HG03354 (cell line): ENCODE measurements around the gene DAB2IP.

Experiments
- ATAC-seq: cut with Tn5 transposase; IDR thresholded peaks from one replicate; pipeline ENCODE4 v1.9.1; 2021; ENCODE audit warnings: mild to moderate bottlenecking; ENCODE audit not compliant: unreplicated experiment, poor library complexity, severe bottlenecking

Gene DAB2IP

DNA sequence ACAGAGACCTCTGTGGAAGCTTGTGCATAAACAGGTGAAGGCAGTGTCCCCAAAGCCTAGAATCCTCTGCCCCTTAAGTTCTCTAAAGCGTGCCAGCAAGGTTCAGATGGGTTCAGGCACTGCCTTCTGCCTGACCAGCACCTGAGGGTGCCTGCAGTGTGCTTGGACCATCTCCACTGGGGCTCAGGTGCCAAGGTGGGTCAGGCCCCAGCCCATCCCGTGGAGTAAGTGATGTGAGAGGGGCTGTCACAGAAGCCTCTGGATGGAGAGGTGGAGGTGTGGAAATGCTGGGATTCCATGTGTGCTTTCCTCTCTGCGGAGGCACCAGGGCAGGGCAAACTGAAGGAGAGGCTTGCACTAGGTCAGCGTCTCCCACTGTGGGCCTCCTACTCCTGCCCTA is 118.5 kb downstream of the DAB2IP start:
- ATAC-seq: no peak

DNA sequence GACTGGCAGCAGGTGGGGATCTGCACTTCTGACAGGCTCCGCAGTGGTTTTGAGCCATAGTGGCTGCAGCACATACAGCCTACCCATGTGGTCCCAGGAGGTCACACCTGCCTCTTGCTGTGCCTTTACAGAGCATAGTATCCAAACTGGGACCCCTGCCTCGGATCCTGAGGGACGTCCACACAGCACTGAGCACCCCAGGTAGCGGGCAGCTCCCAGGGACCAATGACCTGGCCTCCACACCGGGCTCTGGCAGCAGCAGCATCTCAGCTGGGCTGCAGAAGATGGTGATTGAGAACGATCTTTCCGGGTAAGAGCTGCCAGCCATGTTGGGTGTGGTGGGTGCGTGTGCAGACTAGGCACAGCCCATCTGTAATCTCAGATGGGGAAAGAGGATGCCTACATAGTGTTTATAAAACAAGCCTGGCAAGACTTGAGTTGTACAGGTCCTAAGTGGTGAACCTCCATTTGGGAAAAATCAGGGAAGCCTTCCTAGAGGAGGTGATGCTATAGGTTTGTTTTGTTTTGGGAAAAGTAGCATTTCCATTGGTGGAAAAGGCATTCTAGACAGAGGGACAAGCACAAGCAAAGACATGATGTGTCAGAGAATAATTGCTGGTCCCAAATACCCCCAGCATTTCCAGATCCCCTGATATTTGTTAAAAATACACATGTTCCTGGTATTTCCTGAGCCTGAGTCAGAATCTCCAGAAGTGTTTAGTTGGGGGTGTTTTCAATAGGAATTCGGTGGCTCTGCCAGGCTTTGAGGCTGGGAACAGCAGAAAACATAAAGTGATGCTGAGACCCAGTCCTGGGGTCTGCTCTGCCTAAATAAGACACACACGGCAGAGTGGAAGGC is 119.2 kb downstream of the DAB2IP start:
- no peak for ATAC-seq

DNA sequence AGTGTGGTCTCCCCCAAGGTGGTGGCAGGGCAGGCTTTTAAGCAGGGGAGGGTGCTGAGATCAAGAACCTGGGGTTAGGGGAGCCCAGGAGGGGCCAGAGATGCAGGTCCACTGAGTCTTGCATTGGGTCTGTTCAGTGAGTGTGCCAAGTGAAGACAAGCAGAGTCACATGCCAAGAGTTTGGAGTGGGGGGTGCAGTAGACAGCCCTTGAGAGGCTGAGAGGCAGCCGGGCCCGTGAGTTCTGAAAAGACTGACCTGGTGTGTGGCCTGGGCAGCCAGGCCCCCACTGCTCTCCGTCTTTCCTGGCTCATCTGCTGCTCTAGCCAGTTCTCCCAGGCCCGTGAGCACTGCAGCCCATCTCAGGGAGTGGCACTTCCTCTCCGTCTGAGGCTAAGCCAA is 120.0 kb downstream of the DAB2IP start:
- ATAC-seq: no peak

DNA sequence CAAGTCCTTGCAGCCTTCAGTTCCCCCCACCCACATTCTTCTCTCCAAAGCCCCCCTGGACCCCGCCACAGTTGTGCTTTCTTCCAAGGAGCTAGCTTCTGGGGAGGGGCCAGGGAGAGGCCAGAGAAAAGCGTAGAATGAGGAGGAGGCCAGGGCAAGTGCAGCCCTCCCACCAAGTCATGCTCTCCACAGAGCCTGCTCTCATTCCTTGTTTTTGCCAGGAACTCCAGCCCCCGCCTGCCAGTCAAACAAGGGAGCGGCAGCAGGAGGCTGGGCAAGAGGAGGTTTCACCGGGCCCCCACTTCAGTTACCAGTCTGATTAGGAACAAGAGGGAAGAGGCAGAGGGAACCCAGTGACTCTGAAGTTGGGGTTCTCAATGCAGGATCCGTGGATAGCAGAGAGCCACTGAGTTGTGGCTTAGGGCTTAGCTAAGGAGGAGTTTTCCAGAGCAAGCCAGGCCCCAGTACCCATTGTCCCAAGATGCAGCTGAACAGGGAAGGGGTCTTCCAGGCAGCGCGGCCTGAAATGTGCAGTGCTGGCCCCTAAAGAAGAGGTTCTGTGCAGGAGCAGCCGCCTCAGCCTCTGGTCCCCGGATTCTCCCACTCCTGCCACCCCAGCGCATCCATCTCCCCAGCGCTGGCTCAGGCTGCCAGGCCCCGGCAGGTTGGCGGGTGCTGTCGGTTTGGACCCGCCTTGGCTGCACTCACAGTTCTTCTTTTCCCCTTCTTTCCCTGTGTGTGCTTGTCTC is 120.6 kb downstream of the DAB2IP start:
- no peak for ATAC-seq

DNA sequence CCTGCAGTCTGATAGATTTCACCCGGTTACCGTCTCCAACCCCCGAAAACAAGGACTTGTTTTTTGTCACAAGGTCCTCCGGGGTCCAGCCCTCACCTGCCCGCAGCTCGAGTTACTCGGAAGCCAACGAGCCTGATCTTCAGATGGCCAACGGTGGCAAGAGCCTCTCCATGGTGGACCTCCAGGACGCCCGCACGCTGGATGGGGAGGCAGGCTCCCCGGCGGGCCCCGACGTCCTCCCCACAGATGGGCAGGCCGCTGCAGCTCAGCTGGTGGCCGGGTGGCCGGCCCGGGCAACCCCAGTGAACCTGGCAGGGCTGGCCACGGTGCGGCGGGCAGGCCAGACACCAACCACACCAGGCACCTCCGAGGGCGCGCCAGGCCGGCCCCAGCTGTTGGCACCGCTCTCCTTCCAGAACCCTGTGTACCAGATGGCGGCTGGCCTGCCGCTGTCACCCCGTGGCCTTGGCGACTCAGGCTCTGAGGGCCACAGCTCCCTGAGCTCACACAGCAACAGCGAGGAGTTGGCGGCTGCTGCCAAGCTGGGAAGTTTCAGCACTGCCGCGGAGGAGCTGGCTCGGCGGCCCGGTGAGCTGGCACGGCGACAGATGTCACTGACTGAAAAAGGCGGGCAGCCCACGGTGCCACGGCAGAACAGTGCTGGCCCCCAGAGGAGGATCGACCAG is 121.3 kb downstream of the DAB2IP start:
- no peak for ATAC-seq

DNA sequence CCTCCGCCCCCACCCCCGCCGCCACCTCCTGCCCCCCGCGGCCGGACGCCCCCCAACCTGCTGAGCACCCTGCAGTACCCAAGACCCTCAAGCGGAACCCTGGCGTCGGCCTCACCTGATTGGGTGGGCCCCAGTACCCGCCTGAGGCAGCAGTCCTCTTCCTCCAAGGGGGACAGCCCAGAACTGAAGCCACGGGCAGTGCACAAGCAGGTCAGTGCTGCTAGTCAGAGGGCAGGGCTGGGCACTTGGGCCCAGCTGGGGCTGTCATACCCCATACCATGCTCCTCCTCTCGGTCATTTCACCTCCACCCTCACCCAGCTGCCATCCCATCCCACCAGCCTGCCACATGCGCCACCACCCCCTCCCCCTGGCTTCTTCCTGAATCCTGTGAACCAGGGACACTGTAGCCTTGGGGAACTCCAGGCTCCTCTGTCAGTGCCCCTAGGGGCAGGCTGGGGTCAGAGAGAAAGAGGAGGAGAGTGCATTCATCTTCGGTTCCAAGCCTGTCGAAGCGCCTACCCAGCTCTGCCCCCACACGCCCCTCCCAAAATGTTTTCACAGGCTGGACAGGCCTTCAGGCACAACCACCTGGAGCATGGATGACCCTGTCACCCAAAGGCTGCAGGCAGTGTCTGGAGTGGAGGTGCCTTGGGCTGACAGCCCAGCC is 122.0 kb downstream of the DAB2IP start:
- ATAC-seq: no peak

DNA sequence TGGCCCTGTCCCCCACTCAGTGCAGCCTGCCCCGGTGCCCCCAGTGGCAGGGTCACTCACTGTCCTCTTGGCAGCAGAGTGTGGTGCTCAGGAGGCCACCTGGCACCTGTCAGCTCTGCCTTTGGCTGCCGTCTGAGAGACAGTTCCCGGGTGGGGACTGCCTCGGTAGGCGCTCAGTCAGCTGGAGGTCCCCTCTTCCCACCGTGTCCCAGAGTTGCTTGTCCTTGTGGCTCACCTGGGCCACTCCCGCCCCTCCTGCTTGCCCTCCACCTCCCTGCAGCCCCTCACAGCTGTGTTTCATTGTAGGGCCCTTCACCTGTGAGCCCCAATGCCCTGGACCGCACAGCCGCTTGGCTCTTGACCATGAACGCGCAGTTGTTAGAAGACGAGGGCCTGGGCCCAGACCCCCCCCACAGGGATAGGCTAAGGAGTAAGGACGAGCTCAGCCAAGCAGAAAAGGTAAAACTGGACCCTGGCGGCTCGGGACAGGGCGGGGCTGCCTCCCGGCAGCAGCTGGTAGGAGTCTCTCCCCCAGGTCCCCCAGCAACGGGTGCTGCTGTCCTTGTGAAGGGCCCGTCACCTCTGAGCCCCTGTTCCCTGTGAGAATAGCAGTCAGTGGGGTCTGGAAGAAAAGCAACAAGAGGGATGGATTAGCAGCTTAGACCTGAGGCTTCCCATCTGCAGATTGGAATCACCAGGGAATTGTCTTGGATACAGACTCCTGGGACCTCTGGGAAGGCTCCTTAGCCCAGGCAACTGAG is 122.7 kb downstream of the DAB2IP start:
- ATAC-seq: no peak

DNA sequence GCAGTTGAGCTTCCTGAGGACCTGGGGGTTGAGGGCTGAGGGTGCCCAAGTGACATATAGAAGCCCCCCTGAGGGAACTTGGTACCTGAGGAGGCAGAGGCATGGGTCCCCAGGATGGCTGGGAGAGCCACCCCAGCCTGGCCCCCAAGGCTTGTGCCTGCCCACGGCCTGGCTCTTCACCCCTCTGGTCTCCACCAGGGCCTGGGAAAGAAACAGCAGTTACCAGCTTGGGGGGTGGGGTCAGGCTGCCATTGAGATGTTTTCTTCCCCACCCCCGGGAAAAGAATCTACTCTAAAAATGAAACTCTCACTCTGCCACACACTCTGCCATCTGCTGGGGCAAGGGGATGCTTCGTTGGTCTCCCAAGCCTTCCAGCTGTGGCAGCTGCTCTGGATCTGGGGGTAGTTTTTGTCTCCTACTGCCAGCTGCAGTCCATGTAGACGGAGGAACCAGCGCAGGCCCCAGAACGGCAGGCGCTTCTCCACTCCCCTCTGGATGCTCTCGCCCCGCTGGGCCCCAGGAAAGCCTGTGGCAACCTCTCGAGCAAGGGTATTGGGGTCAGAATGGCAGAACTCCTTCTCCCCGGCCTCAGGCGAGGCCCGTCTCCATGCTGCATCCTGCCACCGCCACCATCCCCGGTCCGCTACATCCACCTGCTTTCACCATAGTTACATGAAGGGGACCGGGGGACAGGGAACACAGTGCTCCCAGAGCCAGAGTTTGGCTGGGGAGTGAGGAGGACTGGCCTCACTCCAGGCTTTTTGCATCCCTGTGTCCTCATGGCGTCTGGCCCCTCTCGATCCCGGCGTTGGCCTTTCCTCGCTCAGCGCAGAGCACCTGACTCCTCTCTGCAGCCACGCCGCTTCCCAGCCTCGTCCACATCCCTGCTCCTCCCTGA is 123.5 kb downstream of the DAB2IP start:
- ATAC-seq: no peak

DNA sequence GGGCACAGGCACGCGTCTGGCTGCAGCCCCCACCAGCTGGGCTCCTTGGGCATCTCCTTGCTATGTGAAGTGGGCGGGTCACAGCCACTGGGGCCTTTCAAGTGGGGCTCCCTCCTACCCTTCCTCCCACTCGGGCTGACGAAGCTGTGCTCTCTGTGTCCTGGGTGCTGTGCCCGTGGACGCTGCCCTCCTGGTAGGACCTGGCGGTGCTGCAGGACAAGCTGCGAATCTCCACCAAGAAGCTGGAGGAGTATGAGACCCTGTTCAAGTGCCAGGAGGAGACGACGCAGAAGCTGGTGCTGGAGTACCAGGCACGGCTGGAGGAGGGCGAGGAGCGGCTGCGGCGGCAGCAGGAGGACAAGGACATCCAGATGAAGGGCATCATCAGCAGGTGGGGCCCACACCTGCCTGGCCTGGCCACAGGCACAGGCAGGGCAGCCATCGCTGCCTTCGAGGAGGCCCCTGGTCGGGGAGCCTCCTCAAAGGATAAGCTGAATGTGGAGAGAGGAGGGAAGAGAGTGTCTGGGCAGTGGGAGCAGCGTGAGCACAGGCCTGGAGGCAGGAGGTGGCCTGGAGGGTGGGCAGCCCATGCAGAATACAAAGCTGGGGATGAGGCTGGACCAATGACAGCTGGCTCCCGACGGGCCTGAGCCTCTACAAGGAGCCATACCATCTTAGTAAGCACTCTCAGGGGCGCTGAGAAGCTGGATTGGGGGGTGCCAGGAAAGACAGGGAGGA is 124.7 kb downstream of the DAB2IP start:
- ATAC-seq: no peak

DNA sequence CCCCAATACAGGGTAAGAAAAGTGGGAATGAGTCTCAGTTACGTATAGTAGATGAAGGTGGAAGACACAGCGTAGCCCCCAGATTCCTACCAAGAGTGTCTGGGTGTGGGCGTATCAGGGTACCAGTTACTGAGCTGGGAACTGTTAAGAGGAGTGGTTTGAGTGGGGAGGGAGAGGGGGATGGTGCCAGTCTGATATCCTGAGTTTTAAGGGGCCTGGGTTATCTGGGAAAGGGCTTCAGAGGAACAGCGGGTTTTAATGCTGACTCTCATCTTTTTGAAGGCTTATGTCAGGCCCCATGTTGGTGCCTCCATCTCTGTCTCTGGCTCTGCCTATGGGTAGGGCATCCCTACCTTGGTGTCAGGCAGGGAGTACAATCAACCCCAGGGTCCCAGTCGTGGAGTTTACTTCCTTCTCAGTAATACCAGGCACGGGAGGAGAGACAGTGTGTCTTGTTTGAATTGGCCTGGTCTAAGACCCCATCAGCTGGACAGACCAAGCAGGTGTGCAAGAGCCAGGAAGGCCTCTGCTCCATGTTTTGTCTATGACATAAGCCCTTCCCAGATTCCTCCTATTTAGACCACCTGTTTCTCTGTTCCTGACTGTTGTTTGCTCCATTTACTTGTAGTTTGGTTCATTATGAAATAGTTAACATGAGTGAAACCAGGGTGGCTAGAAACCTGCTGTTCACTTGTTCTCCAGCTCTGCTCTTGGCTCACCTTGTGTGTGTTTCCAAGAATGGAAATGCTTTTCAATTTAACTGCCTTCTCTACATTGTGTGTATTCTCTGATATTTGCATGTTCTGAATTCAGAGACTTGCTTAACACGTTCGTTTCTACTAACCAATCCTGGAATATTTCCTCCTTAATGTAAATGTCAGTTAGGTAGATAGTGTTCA is 125.6 kb downstream of the DAB2IP start:
- no peak for ATAC-seq

DNA sequence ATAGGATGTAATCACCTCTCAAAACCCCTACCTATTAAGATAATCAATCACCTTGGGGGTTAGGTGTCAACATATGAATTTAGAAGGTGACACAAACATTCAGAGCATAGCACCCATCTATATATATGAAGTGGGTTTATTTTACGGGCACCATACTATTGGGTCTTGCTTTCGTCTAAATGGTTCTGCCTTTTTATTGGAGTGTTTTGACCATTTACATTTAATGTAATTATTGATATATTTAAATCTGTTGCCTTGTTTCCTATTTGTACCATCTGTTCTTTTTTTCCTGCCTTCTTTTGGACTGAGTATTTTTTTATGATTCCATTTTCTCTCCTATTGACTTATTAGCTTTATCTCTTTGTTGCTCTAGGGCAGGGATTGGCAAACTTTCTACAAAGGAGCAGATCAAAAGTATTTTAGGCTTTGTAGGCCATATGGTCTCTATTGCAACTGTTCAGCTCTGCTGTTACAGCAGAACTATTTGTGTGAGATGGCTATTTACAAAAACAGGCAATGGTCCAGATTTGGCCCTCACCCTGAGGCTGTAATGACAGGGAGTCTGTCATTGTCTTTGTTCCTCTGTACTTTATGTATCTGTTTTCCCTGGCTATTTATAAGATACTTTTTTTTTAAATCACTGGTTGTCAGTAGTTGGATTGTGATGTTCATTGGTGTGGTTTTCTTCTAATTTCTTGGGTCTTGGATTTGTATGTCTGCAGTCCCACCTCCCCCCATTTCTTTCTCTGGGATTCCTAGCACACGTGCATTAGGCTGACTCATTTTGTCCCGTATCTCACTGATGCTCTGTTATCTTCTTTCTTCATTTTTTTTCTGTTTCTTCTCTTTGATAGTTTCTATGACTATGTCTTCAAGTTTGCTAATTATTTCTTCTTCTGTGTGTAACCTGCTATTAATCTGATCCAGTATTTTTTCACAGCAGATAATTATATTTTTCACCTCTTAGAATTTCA is 127.1 kb downstream of the DAB2IP start:
- ATAC-seq: no peak

DNA sequence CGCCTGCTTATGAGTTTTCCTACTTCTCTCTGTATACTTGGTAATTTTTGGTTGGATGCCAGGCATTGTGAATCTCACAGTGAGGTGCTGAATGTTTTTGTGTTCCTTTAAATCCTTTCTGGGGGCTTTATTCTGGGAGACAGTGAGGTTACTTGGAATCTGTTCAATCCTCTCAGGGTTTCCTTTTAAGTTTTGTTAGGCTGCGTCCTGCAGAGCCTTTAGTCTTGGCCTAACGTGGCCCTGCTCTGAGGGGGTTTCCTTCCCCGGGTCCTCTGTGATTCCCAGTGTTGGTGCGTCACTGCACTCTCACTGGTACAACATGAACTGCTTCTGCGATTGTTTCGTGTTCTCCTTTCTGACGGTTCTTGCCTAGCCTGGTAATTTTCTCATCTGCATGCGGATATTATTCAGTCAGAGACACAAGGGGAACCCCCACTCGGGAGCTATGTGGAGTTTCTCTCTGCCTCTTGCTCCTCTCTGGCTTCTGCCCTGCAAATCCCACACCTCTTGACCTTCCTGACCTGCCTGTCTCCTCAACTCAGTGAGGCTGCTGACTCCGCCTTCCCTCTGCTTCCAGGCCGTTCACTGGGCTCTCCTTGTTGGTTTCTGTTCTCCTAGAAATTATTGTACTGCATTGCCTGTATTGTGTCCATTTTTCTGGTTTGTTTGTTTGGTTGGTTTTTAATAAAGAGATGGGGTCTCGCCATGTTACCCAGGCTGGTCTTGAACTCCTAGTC is 128.1 kb downstream of the DAB2IP start:
- no peak for ATAC-seq

DNA sequence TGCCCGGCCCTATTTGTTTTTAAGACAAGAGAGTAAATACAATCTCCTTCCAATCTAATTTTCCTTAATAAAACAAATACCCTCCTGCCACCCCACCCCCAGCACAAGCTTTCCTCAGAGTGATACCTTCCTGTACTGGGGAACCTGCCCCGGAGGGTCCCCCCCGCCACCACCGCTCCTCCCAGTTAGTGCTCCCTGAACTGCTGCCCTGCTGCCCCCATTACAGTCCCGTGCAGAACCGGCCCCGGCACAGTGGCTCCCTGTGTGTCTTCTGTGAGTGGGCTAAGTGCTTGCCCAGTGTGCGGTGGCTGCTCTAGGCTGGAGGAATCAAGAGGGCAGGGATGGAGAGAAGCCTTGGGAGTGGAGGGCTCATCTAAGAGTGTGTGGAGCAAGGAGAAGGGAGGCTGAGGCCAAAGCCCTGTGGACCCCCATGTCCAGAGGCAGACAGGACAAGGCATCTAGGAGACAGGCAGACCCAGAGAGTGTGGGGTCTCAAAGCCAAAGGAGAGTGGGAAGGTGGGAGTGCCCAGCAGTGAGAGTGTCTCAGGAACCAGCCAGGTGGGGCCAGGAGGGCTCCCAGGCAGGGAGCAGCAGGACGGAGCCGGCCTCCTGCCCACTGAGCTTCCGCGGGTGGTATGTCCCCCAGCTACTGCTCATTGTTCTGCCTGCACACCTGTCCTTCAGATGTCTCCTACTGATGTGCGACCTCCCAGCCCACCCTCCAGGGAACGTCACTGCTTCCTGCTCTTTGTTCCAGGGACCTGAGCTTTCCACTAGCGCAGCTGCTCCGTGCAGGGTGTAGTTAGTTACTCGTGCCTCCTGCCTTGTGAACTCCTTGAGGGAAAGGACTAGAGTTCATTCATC is 129.0 kb downstream of the DAB2IP start:
- no peak for ATAC-seq

DNA sequence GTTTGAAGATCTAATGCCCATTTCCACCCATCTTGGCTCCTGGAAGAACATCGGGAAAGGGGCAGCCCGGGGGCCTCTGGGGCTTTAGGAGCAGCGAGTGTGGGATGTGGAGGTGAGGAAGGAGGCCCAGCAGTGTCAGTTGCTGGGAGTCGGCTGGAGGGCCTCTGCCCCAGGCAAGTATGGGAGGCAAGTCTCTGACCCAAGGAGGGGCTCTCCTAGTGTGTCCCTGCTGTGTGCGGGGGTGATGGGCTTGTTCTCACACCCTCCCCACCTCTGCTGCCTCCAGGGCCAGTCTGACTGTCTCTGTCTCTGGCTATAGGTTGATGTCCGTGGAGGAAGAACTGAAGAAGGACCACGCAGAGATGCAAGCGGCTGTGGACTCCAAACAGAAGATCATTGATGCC is 129.7 kb downstream of the DAB2IP start:
- no peak for ATAC-seq
